Hepatocyte (in vitro differentiated cells): ENCODE measurements around the gene MTF1. TPM values are rescaled to one million over a fixed set of nuclear protein-coding genes. Genes with fewer than 3 reads are reported as not detected.

Experiments
- DNase-seq: peaks from one replicate; pipeline ENCODE4 v3.0.0-alpha.2; 2016; ENCODE audit warnings: low spot score
- H2AFZ ChIP-seq: fragments of 200-600 bp; sonication (generic); 2 replicates; pipeline ENCODE4 v1.6.0; 2016; ENCODE audit warnings: antibody characterized with exemption, mild to moderate bottlenecking
- H3K27ac ChIP-seq: fragments of 200-600 bp; sonication (generic); 2 replicates; pipeline ENCODE4 v1.5.1; 2016; ENCODE audit warnings: mild to moderate bottlenecking
- H3K27me3 ChIP-seq: fragments of 200-600 bp; sonication (generic); 2 replicates; pipeline ENCODE4 v1.6.1; 2016
- H3K36me3 ChIP-seq: fragments of 200-600 bp; sonication (generic); replicated peaks from 2 replicates; pipeline ENCODE4 v1.5.1; 2016; ENCODE audit warnings: low read depth; ENCODE audit not compliant: insufficient read depth
- H3K4me1 ChIP-seq: fragments of 200-600 bp; sonication (generic); 2 replicates; pipeline ENCODE4 v1.5.1; 2016; ENCODE audit warnings: mild to moderate bottlenecking, moderate library complexity; ENCODE audit not compliant: insufficient read depth
- H3K4me2 ChIP-seq: fragments of 200-600 bp; sonication (generic); 2 replicates; pipeline ENCODE4 v1.6.0; 2016
- H3K4me3 ChIP-seq: fragments of 200-600 bp; sonication (generic); 2 replicates; pipeline ENCODE4 v1.5.1; 2016; ENCODE audit warnings: mild to moderate bottlenecking
- H3K79me2 ChIP-seq: fragments of 200-600 bp; sonication (generic); 2 replicates; pipeline ENCODE4 v1.6.0; 2017; ENCODE audit warnings: mild to moderate bottlenecking
- H3K9me2 ChIP-seq: fragments of 200-600 bp; sonication (generic); replicated peaks from 2 replicates; pipeline ENCODE4 v1.6.0; 2017; ENCODE audit warnings: mild to moderate bottlenecking; ENCODE audit not compliant: insufficient read depth
- H3K9me3 ChIP-seq: fragments of 200-600 bp; sonication (generic); 2 replicates; pipeline ENCODE4 v1.5.1; 2016; ENCODE audit warnings: low read depth, mild to moderate bottlenecking
- H4K20me1 ChIP-seq: fragments of 200-600 bp; sonication (generic); 2 replicates; pipeline ENCODE4 v1.6.0; 2016; ENCODE audit warnings: mild to moderate bottlenecking; ENCODE audit not compliant: insufficient read depth, poor library complexity, severe bottlenecking
- EZH2 ChIP-seq: fragments of 200-600 bp; sonication (generic); IDR thresholded peaks from 2 replicates; pipeline ENCODE4 v1.6.1; 2016; ENCODE audit warnings: antibody characterized with exemption, mild to moderate bottlenecking, borderline replicate concordance
- EZH2phosphoT487 ChIP-seq: fragments of 200-600 bp; sonication (generic); IDR thresholded peaks from one replicate; pipeline ENCODE4 v1.6.1; 2018; ENCODE audit warnings: antibody characterized with exemption, mild to moderate bottlenecking, low read depth, moderate library complexity; ENCODE audit not compliant: unreplicated experiment, severe bottlenecking
- WGBS: methylation state at CpG from one replicate; pipeline ENCODE4 v1.1.6; 2016; ENCODE audit warnings: low lambda C conversion rate; ENCODE audit errors: missing lambda C conversion rate; 5-methylcytosine and 5-hydroxymethylcytosine counted together
- polyA plus RNA-seq: library from polyadenylated mRNA; unstranded; fragments of >200 nt; fragmentation: Nextera tagmentation; extraction: Ambion mirVana; gene quantifications from 2 replicates; pipeline ENCODE4 v1.2.1, GENCODE V29; 2016
- small RNA-seq: library from RNA; depleted of rRNA; stranded (forward); fragments of <200 nt; gene quantifications from one replicate; pipeline ENCODE3, GENCODE V24; 2014
- total RNA-seq: library from RNA; depleted of rRNA; stranded (reverse); fragments of >200 nt; gene quantifications from 2 replicates; pipeline ENCODE4 v1.2.3, GENCODE V29; 2014
- TF ChIP-seq, protein P1 (sequence below): fragments of 200-600 bp; sonication (generic); IDR thresholded peaks from 2 replicates; pipeline ENCODE4 v1.5.1; 2016; ENCODE audit warnings: antibody characterized with exemption, mild to moderate bottlenecking; ENCODE audit not compliant: poor library complexity

The MTF1 gene
- total and polyA plus RNA-seq, 2 experiments from 2014 or later: 5.0 to 5.1 TPM

DNA sequence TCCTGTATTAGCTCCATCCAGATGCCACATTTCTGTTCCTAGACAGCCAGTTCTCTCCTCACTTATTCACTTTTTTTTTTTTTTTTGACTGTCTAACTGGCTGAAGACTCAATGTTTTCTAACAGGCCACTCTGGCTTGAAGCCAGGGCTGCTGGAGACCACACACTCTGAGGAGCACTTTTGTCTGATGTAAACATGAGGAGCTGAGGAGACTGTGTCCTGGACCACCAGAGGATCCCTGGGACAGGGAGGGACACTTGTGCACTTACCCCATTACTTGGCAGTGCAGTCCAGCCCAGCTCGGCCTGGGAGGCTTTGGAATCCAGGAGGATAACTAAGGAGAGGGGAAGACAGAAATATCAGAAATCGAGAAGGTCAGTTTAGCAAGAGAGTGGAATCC lies 96.9 kb downstream of the MTF1 start:
- H3K27me3 ChIP-seq: peaks cover 80% of the 10 kb centered on the region
- no peak overlapping the region for H3K4me3 ChIP-seq
- WGBS: 68% methylated on average over 2 of the region's 2 CpGs
- H3K36me3 ChIP-seq: no peaks in the 10 kb centered on the region
- no peaks in the 10 kb centered on the region for H3K9me2 ChIP-seq
- no peak for DNase-seq
- H3K9me3 ChIP-seq: no peaks in the 10 kb centered on the region
- no peaks in the 10 kb centered on the region for H4K20me1 ChIP-seq
- H2AFZ ChIP-seq: no peak overlapping the region
- no peak overlapping the region for H3K27ac ChIP-seq
- TF ChIP-seq EZH2: no peak
- TF ChIP-seq, protein P1, sequence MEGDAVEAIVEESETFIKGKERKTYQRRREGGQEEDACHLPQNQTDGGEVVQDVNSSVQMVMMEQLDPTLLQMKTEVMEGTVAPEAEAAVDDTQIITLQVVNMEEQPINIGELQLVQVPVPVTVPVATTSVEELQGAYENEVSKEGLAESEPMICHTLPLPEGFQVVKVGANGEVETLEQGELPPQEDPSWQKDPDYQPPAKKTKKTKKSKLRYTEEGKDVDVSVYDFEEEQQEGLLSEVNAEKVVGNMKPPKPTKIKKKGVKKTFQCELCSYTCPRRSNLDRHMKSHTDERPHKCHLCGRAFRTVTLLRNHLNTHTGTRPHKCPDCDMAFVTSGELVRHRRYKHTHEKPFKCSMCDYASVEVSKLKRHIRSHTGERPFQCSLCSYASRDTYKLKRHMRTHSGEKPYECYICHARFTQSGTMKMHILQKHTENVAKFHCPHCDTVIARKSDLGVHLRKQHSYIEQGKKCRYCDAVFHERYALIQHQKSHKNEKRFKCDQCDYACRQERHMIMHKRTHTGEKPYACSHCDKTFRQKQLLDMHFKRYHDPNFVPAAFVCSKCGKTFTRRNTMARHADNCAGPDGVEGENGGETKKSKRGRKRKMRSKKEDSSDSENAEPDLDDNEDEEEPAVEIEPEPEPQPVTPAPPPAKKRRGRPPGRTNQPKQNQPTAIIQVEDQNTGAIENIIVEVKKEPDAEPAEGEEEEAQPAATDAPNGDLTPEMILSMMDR: no peak
- no peak for TF ChIP-seq EZH2phosphoT487
- no peaks in the 10 kb centered on the region for H3K4me1 ChIP-seq
- H3K4me2 ChIP-seq: no peak overlapping the region
- H3K79me2 ChIP-seq: no peaks in the 10 kb centered on the region

DNA sequence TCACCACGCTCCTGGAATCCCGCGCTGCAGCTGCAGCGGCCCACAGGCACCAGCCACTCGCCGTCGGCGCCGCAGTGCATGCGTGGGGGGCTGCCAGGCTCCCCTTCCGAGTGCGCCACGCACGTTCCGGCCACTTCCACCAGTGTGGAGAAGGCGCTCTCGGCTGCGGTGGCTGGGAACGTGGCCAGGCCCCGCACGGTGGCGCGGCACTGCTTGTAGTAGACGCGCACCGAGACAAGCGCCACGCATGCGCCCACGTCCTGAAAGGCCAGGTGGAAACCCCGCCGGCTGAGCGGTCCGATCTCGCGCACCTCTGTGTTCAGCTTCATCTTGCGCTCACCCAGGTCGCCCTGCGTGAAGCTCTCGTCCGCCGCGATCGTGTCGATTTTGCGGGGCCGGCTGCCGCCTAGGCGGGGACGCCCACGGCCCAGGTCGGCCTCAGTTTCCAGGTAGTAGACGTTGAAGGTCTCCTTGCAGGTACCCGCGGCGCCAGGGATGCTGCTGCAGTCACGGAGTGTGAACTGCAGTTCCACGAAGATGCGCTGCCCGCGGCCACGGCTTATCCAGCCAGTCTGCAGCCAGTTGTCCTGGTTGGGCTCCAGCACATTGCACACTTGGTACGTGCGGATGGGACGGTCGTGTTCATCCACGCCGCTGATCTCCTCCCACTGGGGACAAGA lies 97.8 kb downstream of the MTF1 start:
- Histone ChIP-seq H3K27me3 (peaks cover 80% of the 10 kb centered on the region), H2AFZ (no peak overlapping the region), H3K9me3 (no peaks in the 10 kb centered on the region), H3K4me1 (no peaks in the 10 kb centered on the region), H3K27ac (no peak overlapping the region), H3K4me3 (no peak overlapping the region), H4K20me1 (no peaks in the 10 kb centered on the region), H3K9me2 (no peaks in the 10 kb centered on the region), H3K36me3 (no peaks in the 10 kb centered on the region), H3K4me2 (no peak overlapping the region), H3K79me2 (no peaks in the 10 kb centered on the region)
- TF ChIP-seq EZH2: no peak
- TF ChIP-seq EZH2phosphoT487: no peak
- TF ChIP-seq, protein P1: no peak
- DNase-seq: no peak
- WGBS: 88% methylated on average over 63 of the region's 68 CpGs

Small RNA genes within 50 kb of the gene (small RNA-seq; reads per million reads assigned to genes)
- gene RF00092: not detected
- gene RNU6-584P: not detected

Other genes starting within 250 kb of the MTF1 start
- gene RSPO1, start 224.7 kb downstream of the MTF1 start, total RNA-seq: 0.83 and 0.88 TPM in 2 replicates
- gene RSPO1, start 224.7 kb downstream of the MTF1 start, polyA plus RNA-seq: 1.5 and 2.4 TPM in 2 replicates
- gene CDCA8, start 167.1 kb downstream of the MTF1 start, total RNA-seq: 4.1 and 4.3 TPM in 2 replicates
- gene CDCA8, start 167.1 kb downstream of the MTF1 start, polyA plus RNA-seq: 5.4 and 5.7 TPM in 2 replicates
- 0.84 and 1.5 TPM in 2 replicates for gene EPHA10, start 94.5 kb downstream of the MTF1 start, total RNA-seq
- gene EPHA10, start 94.5 kb downstream of the MTF1 start, polyA plus RNA-seq: 0.79 and 1.3 TPM in 2 replicates
- 2.3 and 2.7 TPM in 2 replicates for gene MANEAL, start 65.7 kb downstream of the MTF1 start, total RNA-seq
- 2.3 and 3.5 TPM in 2 replicates for gene MANEAL, start 65.7 kb downstream of the MTF1 start, polyA plus RNA-seq
- gene C1orf122, start 51.8 kb downstream of the MTF1 start, total RNA-seq: 63.8 and 78.3 TPM in 2 replicates
- gene C1orf122, start 51.8 kb downstream of the MTF1 start, polyA plus RNA-seq: 166 and 186 TPM in 2 replicates
- 24.1 and 26.5 TPM in 2 replicates for gene YRDC, start 51.4 kb downstream of the MTF1 start, total RNA-seq
- 33.8 and 37.4 TPM in 2 replicates for gene YRDC, start 51.4 kb downstream of the MTF1 start, polyA plus RNA-seq
- 16.3 and 18.3 TPM in 2 replicates for gene INPP5B, start 87.5 kb upstream of the MTF1 start, total RNA-seq
- gene INPP5B, start 87.5 kb upstream of the MTF1 start, polyA plus RNA-seq: 6.1 and 9.3 TPM in 2 replicates
- gene SF3A3, start 130.4 kb upstream of the MTF1 start, total RNA-seq: 48.8 and 51.3 TPM in 2 replicates
- gene SF3A3, start 130.4 kb upstream of the MTF1 start, polyA plus RNA-seq: 40.9 and 52.8 TPM in 2 replicates
- gene FHL3, start 145.9 kb upstream of the MTF1 start, total RNA-seq: 8.4 and 27.2 TPM in 2 replicates
- gene FHL3, start 145.9 kb upstream of the MTF1 start, polyA plus RNA-seq: 27.2 and 28.6 TPM in 2 replicates
- gene UTP11, start 153.1 kb upstream of the MTF1 start, total RNA-seq: 29.9 and 39.2 TPM in 2 replicates
- gene UTP11, start 153.1 kb upstream of the MTF1 start, polyA plus RNA-seq: 31.1 and 36.2 TPM in 2 replicates
- gene POU3F1, start 187.2 kb upstream of the MTF1 start, total RNA-seq: 1.0 TPM in 1 of 2 replicates, not detected in the other
- gene POU3F1, start 187.2 kb upstream of the MTF1 start, polyA plus RNA-seq: 0.73 and 0.83 TPM in 2 replicates